SU-DHL-6 (cell line): Measurements from ENCODE around the gene USP17L5.
"Not testable (repeated sequence)": the region's sequence is repeated elsewhere in the genome, so short reads cannot be mapped to it uniquely, and the experiment has no call there.

Experiments
- EZH2phosphoT487 ChIP-seq: fragments of 200-600 bp; sonication (generic), shearing (Covaris generic); conservative IDR thresholded peaks from 2 replicates; pipeline ENCODE4 v1.6.1; 2018; ENCODE audit warnings: mild to moderate bottlenecking, antibody characterized with exemption, low read length, moderate library complexity, mixed read lengths
- TF ChIP-seq, protein P1 (sequence below): fragments of 200-600 bp; sonication (generic); IDR thresholded peaks from one replicate; pipeline ENCODE4 v1.5.1; 2017; ENCODE audit warnings: antibody characterized with exemption, mild to moderate bottlenecking, low read length, moderate library complexity; ENCODE audit not compliant: insufficient read depth, poor library complexity, severe bottlenecking

DNA sequence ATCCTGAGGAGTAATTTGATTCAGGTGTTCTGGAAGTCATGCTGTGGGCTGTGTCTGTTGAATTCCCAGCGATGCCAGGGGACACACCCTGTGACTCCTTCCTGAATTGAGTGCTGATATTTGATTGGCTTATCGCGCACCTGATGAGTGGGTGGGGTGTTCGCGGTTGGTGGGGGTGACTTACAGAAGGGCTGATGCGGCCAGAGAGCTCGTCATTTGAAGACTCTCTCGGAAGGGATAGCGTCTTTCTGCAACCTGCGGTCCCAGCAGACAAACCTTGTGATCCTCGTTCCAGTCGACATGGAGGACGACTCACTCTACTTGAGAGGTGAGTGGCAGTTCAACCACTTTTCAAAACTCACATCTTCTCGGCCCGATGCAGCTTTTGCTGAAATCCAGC is 23.6 kb downstream of the USP17L5 start, which contains the start of gene USP17L30:
- TF ChIP-seq, protein P1, sequence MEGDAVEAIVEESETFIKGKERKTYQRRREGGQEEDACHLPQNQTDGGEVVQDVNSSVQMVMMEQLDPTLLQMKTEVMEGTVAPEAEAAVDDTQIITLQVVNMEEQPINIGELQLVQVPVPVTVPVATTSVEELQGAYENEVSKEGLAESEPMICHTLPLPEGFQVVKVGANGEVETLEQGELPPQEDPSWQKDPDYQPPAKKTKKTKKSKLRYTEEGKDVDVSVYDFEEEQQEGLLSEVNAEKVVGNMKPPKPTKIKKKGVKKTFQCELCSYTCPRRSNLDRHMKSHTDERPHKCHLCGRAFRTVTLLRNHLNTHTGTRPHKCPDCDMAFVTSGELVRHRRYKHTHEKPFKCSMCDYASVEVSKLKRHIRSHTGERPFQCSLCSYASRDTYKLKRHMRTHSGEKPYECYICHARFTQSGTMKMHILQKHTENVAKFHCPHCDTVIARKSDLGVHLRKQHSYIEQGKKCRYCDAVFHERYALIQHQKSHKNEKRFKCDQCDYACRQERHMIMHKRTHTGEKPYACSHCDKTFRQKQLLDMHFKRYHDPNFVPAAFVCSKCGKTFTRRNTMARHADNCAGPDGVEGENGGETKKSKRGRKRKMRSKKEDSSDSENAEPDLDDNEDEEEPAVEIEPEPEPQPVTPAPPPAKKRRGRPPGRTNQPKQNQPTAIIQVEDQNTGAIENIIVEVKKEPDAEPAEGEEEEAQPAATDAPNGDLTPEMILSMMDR = not testable (repeated sequence)
- not testable (repeated sequence) for TF ChIP-seq EZH2phosphoT487
